Esophagus mucosa (tissue), 1 donor: ENCODE measurements around the gene PAK5. TPM values are rescaled to one million over a fixed set of nuclear protein-coding genes. Genes with fewer than 3 reads are reported as not detected.

ENCODE experiments used
- ATAC-seq: fragments of 200-7000 bp; cut with Tn5 transposase; one replicate; pipeline ENCODE4 v1.9.1; 2020
- total RNA-seq: library from RNA; stranded (reverse); gene quantifications from one replicate; pipeline ENCODE4 v1.2.4, GENCODE V29; 2023
- donor health status: DM: yes; HTN: yes; CAD: no.

The PAK5 gene
- total RNA-seq, 1 donor from 2014 or later = 0.52 TPM

DNA sequence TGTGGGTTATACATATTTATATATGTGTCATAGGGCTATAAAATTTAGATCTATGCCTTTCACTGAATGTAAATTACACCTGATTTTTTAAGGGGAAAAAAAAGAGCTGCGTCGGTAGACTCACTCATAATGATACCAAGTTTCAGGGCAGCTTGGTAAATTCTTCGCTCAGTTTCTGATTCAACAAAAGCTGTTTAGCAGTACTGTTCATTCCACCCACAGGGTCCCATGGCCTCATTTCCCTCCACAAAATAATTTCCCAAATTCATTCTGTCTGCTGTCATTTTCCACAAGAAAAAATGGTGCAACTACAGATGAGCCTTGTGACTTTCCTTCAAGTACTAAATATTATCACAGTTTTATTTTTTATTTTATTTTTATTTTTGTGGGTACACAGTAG lies 63.7 kb downstream of the PAK5 start:
- ATAC-seq = no peak

GRCh38 chr20:9769954-9770353 lies 68.9 kb downstream of the PAK5 start:
- ATAC-seq = no peak

DNA sequence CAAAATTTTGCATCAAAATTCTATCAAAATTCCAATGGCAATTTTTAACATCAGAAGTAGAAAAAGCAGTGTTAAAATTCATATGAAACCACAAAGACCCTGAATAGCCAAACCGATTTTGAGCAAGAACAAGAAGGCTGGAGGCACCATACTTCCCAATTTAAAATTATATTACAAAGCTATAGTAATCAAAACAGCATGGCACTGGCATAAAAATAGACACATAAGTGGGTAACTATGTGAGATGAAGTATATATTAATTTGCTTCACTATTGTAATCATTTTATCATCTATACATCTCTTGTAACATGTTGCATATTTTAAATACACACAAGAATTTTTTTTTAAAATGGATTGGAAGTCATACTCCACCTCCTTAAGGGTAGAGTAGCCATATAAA lies 77.4 kb downstream of the PAK5 start:
- no peak for ATAC-seq

DNA sequence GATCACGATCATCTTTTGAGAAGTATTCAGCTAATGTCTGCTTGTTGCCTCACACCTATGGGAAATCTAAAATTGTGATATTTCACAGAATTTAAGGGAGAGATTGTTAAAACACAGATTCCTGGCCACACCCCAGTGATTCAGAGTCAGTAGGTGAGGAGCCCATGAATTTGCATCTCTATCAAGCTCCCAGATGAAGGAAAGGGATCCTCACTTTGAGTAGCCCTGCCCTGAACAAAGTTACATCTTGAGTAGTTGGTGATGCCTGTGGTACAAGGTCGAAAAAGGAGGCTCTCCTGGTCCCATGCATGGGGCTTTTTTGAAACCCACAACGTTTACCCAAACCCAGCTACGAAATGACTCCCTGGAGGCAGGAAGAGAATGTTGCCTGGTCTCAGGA lies 79.5 kb downstream of the PAK5 start:
- no peak for ATAC-seq

DNA sequence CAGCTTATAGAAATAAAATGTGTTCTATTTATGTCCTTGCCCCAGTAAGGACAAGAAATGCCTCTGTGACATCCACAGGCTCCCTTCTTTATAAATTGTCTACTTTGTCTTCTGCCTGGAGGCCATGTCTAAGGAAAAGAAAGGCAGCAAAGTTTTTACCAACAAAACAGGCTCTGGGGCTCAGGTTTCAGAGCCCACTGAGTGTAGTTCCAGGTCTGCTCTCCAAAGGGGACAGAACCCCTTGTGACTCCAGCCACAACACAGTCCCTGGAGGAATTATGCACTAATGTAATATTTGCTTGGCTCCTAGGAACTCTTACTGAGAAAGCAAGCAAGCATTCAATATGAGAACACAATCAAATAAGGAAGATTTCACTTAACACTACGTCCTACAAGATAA lies 80.1 kb downstream of the PAK5 start:
- ATAC-seq = no peak

- ATAC-seq = no peak
These were observed 82.2 kb downstream of the PAK5 start for GRCh38 chr20:9756660-9757059.

- ATAC-seq = no peak
These were observed 83.6 kb downstream of the PAK5 start for GRCh38 chr20:9755301-9755700.

- ATAC-seq = no peak
These were observed 94.3 kb downstream of the PAK5 start for GRCh38 chr20:9744551-9744950.

DNA sequence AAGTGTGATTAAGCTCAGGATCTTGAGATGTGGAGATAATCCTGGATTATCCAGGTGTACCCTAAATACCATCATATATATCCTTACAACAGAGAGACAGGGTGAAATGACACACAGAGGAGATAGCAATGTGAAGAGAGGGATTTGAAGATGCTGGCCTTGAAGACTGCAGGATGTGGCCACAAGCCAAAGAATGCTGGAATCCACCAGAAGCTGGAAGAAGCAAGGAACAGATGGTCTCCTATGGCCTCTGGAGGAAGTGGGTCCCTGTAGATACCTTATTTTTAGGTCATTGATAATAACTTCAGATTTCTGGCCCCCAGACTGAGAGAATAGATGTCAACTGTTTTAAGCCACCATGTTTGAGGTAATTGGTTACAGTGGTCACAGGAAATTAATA lies 95.0 kb downstream of the PAK5 start:
- ATAC-seq = no peak

- ATAC-seq = no peak
These were observed 96.1 kb downstream of the PAK5 start for GRCh38 chr20:9742821-9743220.

- ATAC-seq = no peak
These were observed 96.9 kb downstream of the PAK5 start for GRCh38 chr20:9741996-9742395.

DNA sequence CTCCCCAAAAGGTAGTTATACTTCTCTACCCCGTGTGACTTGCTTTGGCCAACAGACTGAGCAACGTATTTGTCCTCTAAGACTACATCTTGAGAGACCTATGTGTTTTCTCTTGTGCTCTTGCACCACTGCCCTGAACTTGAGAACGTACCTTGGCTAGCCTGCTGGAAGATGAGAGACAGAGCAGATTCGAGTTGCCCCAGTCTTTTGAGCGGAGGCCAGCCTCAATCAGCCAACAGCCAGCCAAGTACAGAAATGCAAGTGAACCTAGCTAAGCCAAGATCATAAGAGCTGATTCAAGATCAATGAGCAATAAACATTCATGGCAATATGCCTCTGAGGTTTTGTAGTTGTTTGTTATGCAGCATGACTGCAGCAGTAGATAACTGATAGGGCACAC lies 98.4 kb downstream of the PAK5 start:
- ATAC-seq = no peak

DNA sequence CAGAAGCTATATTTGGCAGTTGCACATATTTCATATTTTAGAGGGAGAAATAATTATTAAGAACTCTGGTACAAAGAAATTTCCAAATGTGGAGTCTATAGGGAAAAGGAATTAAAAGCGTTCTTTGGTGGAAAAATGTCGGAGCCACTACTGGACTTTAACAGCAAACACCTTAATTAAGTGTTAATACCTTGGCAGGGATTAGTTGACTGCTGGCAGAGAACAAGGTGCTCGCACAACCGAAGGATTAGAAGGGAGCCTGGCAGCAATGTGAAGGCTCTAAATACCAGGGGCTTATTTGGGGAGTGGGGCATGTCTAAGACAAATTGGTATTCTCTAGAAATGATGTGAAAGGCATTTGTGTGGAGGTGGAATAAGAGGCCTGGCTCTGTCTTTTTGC lies 98.9 kb downstream of the PAK5 start:
- ATAC-seq = no peak

DNA sequence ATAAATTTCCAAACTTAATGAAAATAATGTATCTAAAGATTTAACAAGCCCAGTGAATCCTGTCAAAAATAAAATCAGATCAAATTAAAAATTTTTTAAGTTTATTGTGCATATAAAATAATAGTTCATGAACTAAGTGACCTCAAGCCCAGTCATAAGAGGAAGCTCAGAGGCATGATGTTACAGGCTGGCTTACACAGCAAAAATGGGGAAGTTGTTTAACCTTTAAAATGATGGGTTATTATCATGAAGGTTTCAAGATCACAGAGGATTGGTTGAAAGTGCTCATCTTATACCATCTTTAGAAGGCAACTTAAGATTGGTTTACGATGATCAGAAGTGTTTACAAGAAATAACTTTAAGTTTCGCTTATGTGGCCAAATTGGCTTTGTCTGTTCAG lies 102.5 kb downstream of the PAK5 start:
- no peak for ATAC-seq

DNA sequence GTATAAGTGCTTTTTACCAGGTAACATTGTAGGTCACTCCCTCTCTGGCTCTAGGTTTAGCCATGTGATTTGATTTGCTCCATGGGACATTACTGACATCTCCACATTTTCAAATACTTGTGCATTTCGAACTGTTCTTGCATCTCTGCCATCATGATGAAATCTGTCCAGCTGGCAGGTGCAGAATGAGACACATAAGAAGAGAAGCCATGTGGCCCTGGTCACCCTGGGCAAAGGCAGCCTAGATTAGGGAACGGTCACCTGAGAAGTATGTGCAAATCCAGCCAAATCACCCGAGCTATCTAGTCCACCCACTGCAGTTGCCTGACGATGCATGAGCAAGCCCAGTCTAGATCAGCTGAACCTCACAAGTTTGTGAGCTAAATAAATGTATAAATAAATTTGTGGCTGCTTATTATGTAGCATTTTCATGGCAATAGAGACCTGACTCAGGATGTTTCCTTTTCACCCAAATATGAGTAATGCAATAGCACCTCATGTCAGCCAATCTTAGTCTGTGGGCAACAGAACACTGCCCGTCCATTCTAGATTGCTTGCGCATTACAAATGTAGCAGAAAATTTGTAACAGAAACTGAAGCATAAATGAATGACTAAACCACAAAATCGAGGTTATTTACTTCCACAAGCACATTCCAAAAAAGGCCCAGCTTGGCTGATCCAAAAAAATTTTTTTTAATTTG lies 115.2 kb downstream of the PAK5 start:
- ATAC-seq = no peak

DNA sequence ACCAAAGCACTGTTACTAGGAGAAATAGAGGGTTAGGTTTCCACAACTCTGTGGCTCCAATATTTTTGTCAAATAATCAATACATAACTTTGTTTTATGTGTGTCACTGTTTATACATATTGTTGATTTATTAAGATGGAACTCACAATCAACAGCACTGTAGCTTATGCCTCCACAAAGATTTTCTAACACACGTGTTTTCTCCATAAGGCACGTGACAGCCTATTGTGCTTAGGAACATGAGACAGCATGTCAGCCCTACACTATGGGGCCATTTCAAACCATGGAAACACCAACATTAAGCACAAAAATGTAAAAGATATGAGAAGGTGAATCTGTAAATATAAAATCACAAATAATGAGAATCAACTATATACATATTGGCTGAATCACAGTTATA lies 127.0 kb downstream of the PAK5 start:
- no peak for ATAC-seq

DNA sequence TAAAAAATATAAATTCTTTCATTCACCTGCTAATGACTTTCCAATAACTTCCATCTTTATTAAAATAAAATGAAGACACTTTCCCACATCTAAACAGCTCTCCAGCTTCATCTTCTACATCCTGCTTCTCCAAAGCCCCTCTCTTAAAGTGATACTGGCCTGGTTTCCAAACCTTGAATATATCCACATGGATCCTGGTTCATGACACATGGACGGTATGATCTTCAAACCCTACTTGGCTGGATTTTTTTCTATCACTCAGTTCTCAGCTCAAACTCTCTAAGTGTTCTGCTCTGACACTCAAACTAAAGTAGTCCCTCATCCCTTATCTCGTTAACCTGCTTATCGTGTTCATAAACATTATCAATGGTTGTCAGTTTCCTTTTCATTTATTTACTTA lies 128.2 kb downstream of the PAK5 start:
- no peak for ATAC-seq

- no peak for ATAC-seq
These were observed 133.0 kb downstream of the PAK5 start for GRCh38 chr20:9705722-9706476.

DNA sequence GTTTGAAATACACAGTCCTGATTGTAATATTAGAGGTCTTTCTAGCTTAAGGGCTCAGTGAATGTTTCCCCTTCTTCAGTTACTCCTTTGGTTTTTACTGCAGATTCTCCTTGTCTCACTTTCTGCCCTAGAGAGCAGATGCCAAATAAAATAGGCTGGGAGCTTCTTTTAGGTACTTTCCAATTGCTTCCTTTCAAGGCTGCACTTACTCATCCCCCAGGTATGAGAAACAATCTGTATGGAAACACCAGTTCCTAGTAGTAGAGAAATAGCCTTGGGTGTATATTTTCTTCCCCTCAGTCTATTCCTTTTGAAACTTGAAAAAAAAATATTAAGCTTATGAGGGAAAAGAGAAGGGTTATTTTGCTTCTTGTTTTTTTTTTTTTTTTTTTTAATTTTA lies 139.7 kb downstream of the PAK5 start:
- no peak for ATAC-seq

- ATAC-seq = no peak
These were observed 149.8 kb downstream of the PAK5 start for GRCh38 chr20:9689041-9689440.

GRCh38 chr20:9686866-9687265 lies 152.0 kb downstream of the PAK5 start:
- ATAC-seq = no peak

- no peak for ATAC-seq
These were observed 152.4 kb downstream of the PAK5 start for GRCh38 chr20:9686455-9686854.

DNA sequence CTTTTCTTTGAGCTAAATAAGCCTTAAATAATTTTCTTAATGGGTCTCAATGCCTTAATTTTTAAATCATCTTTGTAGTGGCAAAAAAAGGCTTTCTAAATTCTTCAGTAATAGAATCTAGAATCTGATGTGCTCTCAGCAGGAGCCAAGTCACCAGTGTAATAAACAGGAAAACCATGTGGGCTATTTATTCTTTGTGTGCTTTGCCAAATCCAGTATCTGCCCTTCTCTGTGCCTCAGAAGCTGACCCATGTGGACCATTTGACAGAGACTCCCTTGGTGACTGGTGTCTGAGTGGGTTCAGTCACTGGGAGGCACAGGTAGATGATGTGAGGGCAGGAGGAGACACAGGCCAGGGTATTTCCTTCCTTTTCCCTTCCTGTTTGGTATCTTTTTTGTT lies 152.9 kb downstream of the PAK5 start:
- ATAC-seq = no peak

DNA sequence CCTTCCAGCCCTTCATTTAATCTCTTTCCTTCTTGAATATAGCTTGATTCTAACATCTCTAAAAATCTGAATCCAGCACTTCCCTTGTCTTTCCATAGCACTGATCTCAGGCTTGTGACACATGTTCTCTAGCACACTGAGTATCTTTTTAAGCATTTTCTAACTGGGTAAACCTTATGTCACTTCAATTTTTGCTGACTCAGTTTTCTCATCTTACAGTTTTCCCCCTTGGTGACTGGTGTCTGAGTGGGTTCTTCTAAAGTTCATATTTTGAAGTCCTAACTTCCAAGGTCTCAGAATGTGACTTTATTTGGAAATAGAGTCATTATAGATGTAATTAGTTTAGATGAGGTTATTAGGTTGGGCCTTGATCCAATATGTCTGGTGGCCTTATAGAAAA lies 153.9 kb downstream of the PAK5 start:
- ATAC-seq = no peak
